HG03520 (cell line): ENCODE measurements around the gene GTPBP3.
A peak's percentile ranks its signal among the peaks of the same experiment; 100 is the strongest.

Experiments used
- ATAC-seq: cut with Tn5 transposase; IDR thresholded peaks from one replicate; pipeline ENCODE4 v1.9.1; 2021; ENCODE audit warnings: mild to moderate bottlenecking, moderate library complexity; ENCODE audit not compliant: unreplicated experiment

The GTPBP3 gene

GRCh38 chr19:17327654-17328516 is 9.5 kb upstream of the GTPBP3 start:
- ATAC-seq, result no peak

- ATAC-seq, result no peak
Observed at GRCh38 chr19:17328517-17329365, 8.6 kb upstream of the GTPBP3 start.

- no peak for ATAC-seq
Observed at GRCh38 chr19:17329366-17330261, 7.7 kb upstream of the GTPBP3 start.

DNA sequence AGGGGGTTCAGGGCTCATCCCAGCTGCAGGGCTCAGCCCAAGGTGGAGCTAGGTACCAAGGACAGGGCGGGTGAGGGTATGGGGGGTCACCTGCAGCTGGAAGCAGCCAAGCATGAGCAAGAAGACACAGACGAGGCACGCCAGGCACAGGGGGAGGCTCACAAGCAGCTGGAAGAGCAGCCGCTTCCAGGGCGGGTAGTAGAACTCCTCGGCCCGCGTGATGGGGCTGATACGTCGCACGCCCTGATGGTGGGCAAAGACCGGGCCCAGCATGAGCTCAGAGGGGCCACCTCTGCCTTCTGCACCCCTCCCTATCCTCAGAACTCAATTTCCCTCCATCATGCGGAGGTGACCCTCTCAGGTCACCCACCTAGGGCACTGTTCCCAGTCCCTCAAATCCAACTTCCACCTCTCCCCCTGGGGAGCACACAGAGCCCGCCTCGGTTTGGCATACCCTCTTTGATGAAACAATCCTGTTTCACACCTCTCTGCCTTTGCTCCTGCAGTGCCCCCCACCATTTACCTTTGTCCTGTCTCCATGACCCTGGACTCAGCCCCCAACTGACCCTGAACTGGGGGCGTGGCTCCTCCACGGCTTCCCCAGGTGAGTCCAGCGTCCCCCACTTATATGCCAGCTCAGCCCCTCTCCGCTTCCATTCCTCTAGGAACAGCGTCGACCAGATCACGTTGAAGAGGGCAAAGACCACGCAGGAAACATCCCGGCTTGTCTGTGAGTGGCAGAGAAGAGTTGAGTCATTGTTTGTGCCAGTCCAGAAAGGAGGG is 6.9 kb upstream of the GTPBP3 start:
- no peak for ATAC-seq

GRCh38 chr19:17331045-17331558 is 6.3 kb upstream of the GTPBP3 start:
- no peak for ATAC-seq

- no peak for ATAC-seq
Observed at GRCh38 chr19:17332360-17332676, 5.0 kb upstream of the GTPBP3 start.

- ATAC-seq, result no peak
Observed at GRCh38 chr19:17332677-17333581, 4.4 kb upstream of the GTPBP3 start.

DNA sequence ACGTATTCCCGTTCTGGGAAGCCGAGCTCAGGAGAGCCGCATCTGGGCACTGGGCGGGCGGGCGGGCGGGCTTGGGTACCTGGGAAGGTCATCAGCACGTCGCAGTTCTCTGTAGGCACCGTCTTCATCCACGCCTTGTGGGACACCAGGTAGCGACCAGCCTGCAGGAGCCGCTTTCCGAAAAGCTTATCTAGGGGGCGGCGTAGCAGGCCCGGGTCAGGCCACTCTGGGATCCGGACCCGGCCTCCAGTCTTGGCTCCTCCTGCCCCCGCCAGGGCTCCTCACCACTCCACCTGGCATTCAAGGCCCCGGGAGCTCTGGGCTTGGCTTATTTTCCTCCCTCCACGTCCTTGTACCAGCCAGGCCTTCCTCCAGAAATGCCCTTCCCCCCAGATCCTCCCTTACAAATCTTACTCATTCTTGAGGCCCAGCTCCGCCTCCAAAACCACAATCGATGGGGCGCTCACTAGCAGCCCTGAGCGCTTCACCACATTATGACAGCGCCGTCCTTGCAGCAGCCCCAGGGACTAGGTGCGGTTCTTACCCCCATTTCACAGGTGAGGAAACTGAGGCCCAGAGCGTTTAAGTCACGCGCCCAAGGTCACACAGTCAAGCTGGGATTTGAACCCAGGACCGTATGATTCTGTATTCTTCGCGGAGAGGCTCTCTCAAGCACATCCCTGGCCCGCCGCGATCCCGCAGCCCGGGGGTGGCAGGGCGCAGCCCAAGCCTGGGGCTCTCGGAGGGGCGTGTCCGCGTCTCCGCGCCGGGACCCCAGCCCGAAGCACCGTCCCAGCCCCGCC is 3.5 kb upstream of the GTPBP3 start:
- no peak for ATAC-seq

GRCh38 chr19:17334414-17335409 is 2.6 kb upstream of the GTPBP3 start, which contains the start of gene ANO8:
Gene ANO8, minus strand, starts transcription at chr19:17334855. Its CDS starts 185 bp downstream, at chr19:17334670.
- ATAC-seq, result peak; percentile 41

- ATAC-seq, result no peak
Observed at GRCh38 chr19:17335575-17335974, 1.8 kb upstream of the GTPBP3 start.

GRCh38 chr19:17337675-17338432 is 501 bp downstream of the GTPBP3 start:
- no peak for ATAC-seq

DNA sequence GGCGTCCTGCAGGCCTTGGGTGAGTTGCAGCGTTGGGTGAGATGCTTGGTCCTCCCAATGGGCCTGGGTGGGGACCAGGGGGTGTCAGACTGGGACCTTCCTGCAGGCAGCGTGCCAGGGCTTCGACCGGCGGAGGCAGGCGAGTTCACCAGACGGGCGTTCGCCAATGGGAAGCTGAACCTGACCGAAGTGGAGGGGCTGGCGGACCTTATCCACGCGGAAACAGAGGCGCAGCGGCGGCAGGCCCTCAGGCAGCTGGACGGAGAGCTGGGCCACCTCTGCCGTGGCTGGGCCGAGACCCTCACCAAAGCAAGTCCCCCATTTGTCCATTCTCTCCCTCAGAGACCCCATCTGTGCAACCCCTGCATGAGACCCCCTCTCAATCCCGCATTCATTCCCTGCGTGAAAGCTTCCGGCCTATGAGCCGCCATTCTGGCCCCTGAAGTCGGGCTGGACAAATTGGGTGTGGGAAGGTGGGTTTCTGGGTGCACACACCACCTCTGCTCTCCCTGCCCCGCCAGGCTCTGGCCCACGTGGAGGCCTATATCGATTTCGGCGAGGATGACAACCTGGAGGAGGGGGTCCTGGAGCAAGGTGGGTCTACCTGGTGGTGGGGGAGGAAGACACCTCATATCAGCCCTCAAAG is 1.2 kb downstream of the GTPBP3 start:
- no peak for ATAC-seq

DNA sequence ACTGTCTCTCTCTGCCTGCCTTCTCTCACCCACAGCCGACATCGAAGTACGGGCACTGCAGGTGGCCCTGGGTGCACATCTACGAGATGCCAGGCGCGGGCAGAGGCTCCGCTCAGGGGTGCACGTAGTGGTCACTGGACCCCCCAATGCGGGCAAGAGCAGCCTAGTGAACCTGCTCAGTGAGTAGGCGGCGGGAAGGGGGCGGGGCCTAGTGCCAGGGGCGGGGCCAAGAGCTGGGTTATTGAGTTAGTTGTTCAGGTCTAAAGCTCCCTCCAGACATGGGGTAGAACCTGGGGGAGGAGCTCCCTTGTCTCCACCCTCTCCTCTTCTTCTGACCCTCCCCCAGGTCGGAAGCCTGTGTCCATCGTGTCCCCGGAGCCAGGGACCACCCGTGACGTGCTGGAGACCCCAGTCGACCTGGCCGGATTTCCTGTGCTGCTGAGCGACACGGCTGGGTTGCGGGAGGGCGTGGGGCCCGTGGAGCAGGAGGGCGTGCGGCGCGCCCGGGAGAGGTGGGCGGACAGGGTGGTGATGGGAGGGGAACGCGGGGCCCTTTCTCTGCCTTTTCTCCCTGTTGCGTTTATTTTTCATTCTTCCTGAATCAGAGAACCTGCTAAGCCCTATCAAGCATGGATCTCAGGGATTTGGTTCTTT is 1.9 kb downstream of the GTPBP3 start:
- no peak for ATAC-seq

DNA sequence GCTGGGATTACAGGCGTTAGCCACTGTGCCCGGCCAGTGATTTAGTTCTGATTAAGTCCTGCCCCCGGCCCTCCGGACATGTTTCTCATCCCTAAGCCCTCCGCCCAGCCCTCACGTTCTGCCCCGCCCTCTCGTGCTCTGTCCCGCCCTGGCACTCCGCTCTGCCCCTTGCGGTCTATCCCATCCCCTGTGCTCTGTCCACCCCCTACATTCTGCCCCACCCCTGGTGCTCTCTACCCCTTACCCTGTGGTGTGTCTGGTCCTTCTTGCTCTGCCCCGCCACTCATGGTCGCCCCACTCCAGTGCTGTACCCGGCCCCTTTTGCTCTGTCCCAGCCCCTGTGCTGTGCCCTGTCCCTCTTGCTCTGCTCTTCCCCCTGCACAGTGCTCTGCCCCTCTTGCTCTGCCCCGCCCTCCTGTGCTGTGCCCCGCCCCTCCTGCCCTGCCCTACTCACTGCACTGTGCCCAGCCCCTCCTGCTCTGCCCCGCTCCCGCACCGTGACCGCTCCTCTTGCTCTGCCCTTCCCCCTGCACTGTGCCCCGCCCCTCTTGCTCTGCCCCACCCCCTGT is 3.0 kb downstream of the GTPBP3 start:
- no peak for ATAC-seq

DNA sequence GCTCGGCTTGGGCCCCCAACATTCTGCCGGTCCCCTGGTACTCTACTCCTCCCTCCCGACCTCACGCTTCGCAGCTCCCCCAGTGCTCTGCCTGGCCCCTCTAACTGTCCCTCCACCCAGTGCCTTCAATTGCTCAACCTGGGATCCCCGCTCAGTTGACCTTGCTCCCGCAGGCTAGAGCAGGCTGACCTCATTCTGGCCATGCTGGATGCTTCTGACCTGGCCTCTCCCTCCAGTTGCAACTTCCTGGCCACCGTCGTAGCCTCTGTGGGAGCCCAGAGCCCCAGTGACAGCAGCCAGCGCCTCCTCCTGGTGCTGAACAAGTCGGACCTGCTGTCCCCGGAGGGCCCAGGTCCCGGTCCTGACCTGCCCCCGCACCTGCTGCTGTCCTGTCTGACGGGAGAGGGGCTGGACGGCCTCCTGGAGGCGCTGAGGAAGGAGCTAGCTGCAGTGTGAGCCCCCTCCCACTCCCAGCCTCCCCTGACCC is 3.6 kb downstream of the GTPBP3 start:
- ATAC-seq, result no peak
